GM21390 (cell line): Measurements from ENCODE around the gene ABCC12.
A peak's percentile ranks its signal among the peaks of the same experiment; 100 is the strongest.
"Not testable (repeated sequence)": the region's sequence is repeated elsewhere in the genome, so short reads cannot be mapped to it uniquely, and the experiment has no call there.

Experiments
- ATAC-seq: cut with Tn5 transposase; IDR thresholded peaks from one replicate; pipeline ENCODE4 v1.9.1; 2021; ENCODE audit not compliant: unreplicated experiment

Gene ABCC12

DNA sequence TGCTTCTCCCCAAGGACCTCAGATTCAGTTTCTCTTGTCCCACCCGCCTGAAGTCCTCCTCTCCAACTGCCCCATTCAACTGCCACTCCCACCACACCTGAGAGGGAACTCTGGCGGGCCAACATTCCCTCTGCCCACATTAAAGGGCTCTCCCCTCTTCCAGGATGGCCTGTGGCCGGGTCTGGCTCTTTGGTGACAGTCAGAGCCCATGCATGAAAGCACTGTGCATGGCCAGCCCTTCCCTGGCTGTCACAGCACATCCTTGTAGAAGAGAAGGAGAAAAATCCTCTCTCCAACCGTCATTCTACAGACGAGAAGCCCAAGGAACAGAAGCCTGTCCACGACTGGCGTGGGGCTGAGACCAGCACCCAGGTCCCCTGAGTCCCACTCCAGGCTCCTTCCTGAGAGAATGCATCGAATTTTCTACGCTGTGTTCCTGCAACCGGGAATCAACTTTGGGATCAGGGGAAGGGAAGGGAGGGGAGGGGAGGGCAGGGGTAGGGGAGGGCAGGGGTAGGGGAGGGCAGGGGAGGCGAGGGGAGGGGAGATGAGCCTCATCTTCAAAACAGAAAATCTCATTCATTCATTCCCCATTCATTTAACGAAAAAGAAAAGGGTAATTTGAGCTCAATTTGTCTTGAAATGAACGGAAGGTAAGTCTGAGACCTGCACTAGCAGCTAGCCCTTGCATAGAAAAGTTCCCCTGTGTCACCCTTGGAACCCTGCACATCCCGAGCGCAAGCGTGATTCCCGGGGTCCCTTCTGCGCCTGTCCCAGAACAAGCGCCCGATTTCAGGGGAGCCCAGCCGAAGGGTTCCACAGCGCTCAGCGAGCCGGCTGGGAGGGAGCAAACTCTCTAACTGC is at the start of gene ABCC12:
ABCC12 (minus strand) TSS at position 68 of the 864 bp plus-strand sequence. CDS start 9,569 bp downstream, outside the sequence.
- no peak for ATAC-seq

DNA sequence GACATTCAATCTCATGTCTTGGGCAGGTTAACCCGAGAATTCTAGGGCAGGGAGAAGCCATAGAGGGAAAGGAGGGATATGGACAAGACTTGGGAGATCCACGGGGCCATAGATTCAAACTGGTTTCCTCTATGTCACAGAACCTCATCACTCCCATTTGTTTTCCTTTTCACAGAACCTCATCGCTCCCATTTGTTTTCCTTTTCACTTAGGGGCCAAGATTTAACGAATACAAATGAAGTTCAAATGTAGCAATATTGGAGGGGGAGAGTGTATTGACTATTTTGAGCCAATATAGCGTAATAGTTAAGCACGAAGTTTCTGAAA is 49.0 kb upstream of the ABCC12 start:
- no peak for ATAC-seq

DNA sequence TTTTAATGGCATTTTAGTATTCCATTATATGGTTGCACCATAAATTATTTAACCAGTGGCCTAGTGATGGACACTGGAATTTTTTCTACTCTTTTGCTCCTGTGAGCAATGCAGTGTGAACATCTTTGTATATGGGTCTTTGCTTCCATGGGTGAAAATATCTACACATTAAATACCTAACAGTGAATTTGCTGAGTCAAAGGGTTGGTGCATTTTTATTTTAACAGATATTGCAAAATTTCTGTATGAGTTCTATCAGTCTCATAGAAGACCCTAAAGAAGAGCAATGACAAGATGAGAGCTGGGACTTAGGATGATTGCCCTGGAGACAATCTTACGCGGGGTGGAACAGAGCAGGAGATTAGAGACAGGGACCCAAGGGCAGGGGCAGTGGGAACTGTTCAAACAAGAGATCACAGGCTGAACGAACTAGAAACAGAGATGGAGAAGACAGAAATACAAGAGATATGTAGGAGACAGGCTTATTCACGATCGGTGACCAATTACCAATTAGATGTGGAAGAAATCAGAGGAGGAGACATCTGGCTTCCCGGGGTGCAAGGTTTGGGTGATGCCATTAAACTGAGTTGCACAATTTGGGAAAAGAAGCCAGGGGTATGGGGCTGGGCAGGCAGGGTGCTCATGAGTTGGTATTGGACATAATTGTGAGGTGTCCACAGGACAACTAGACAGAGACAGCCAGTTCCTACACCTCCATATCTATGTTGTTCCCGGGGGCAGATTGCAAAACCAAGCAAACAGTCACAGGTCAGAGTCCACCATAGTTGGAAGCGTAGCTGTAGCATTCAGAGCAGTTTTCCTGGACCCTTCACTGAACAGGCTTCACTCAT is 48.4 kb upstream of the ABCC12 start:
- ATAC-seq: no peak

DNA sequence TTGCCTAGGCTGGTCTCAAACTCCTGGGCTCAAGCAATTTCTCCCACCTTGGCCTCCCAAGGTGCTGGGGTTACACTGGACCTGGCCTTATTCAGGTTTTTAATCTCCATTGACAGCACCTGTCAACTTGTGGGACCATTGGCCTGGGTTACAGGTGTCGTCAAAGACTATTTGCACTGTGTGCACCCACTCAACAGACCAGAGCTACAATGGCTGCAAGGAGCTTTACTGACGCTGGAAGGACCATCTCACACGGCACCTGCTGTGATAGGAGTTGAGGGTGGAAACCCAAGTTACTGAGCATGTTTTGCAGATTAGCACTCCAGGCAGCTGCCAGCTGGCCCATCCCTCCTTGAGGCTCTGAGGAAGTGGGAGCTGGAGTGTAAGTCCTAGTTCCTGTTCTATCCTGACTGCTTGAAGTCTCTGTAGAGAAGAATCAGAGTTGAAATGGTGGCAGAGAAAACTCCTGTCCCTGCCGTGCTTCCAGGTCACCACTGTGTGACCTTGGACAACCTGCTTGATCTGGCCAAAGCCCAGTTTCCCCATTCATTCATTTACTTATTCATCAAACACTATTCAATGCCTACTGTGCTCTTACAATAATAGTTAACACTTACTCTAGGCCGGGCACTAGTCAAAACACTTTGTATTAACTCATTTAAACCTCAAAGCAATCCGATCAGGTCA is 45.9 kb upstream of the ABCC12 start:
- no peak for ATAC-seq

DNA sequence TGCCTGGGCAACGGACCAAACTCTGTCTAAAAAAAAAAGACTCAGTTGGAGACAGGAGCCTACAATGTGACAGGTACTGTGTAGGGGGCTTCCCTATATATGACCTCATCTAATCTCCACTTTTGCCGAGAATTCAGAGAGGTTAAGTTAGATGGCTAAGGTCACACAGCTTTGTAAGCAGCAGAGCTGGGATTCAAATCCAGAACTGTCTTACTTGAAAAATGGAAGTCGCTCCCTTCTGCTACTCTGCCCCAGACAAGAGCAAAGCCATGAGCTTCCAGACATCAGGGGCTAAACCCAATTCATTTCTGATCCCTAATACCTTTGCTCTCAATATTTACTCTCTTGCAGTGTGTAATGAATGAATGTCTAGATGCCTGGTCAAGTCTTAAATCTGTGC is 41.5 kb upstream of the ABCC12 start:
- ATAC-seq: no peak

DNA sequence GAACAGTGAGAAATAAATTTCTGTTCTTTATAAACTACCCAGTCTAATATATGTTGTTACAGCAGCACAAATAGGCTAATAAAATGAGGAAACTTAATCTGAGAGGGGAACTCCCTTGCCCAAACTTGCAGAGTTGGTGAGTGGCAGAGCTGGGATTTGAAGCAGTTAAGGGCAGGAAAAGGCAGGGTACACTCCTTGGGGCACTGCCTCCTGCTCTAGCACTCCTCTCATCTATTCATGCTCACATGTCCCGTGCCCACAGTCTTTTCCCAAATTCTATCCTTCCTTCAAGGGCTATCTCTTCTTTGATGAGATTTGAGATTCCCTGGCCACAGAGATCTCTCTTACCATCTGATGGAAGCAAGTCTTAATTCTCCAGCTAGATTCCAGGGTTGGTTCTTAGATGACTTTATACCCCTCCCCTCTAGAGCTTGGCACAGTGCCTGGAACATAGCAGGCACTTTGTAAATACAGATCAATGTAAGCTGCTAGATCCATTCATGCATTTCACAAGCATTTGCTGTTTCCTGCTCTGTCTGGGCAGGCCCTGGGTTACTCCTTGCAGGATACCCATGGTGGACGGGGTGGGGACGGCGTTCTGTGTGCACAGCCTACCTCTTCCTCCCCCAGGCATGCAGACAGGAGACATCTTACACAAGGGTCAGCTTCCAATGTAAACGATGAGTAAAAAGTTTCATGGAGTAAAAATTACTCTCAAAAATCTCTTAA is 39.2 kb upstream of the ABCC12 start:
- ATAC-seq: no peak

DNA sequence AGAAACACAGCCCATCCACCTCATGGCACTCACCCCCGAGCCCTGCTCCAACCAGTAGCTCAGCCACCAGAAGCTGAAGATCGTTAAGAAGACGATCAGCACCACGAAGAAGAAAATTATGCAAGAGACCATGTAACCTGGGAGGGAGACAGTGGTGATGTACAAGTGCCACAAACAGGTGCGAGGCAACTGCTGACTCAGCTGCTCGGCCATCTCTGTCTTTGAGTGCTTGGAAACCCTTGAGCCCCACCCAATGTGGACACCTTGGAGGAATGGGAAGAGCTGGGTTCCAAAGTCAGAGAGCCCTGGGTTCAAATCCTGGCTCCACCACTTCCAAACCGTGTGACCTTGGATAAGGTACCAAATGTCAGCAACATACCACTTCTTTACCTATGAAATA is 38.1 kb upstream of the ABCC12 start:
- no peak for ATAC-seq

DNA sequence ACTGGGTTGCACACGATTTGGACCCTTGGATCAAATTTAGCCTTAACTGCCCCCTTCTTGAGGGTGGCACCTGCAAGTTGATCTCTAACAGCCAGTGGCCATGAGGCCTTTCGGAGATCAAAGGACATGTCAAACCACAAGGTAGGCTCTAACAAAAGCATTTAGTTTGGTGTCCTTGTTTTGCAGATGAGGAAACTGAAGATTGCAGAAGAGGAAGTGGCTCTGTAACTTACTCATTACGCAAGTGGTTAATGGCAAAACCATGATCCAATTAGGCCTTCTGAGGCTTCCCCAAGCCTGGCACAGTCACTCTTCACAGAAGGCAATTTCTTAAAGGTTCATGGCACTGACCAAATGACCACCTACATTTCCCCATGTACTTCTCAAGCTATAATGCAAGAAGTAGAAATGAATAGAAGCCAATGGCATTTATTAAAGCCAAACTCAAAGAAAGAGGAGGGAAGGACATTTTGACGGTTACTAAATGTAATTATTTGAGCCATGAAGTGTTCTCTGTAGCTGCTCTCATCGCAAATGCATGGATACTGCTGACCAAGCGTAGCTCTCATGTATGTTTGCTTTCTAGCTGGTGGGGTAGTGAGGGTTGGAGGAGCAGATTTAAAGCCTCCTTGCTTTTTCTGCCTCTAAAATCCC is 32.8 kb upstream of the ABCC12 start:
- peak; percentile 91 for ATAC-seq

DNA sequence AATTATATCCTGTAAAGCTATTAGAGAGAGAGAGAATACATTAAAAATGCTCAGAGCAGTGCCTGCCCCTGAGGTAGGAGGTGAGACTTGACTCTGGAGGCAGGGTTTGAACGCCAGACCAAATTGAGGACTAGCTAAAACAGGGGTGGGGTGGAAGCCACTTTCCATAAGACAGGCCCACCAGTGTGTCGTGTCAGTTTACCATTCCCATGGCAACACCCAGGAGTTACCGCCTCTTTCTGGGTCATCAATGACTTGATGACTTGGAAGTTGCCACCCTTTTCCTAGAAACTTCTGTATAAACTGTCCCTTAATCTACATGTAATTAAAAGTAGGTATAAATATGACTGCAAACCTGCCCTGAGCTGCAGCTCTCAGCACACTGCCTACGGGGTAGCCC is 32.0 kb upstream of the ABCC12 start:
- no peak for ATAC-seq

DNA sequence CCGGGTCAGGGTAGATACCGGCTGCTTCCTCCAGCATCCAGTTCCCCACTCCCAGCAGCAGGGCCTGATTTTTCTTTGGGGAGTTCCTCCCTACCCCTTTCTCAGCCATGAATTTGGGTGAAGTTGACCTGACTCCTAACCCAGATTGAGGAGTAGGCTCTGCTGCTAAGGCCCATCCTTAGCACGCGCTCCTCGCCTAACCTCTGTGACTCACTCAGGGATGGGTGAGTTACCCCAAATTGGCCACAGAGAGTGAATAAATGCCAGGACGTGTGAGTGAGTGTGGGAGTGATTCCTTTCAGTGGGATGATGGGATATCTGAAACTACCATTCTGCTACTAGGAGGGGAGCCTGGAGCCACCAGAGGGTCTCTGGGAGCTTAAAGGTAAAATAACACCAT is 28.9 kb upstream of the ABCC12 start:
- ATAC-seq: no peak

DNA sequence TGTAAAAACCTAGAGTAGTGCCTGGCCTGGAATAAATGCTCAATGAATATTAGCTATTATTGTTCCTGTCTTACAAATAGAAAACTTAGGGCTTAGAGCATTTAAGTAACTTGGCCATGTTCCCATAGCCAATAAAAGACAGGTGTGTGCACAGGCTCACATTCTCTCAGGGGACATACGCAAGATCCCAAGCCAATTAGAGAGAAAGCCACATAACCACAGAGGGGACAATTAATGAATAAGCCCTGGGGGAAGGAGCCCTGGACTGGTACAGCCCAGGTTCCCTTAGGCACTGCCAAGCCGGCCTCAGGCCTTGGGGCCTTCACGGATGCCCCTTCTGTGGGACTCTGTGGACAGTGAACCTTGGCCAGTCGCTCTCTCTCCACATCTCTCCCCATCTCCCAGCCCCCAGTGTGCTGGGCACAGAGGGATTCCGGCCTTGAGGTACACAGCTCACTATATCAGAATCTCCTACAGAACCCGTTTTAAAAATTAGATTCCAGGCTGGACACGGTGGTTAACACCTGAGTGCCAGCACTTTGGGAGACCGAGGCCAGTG is 27.3 kb upstream of the ABCC12 start:
- ATAC-seq: no peak

DNA sequence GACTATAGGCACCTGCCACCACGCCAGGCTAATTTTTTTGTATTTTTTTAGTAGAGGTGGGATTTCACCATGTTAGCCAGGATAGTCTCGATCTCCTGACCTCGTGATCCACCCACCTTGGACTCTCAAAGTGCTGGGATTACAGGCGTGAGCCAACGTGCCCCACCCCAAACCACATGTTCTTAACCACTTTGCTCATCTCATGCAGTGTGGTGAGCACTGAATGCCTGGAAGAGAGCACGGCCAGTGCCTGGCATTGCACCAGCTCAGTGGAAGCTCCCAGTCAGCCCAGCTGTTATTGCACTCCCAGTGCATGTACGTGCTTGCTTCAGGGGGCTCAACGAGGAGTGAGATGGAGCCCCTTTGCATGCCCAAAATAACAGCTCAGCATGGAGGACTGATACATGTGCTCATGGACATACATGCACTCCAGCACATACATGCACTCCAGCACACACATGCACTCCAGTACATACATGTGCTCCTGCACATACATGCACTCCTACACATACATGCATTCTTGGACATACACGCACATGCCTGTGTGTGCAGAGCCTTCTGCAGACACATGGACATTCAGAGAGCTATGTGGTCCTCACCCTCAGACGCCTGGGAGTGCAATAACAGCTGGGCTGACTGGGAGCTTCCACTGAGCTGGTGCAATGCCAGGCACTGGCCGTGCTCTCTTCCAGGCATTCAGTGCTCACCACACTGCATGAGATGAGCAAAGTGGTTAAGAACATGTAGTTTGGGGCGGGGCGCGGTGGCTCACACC is 26.1 kb upstream of the ABCC12 start:
- not testable (repeated sequence) for ATAC-seq

DNA sequence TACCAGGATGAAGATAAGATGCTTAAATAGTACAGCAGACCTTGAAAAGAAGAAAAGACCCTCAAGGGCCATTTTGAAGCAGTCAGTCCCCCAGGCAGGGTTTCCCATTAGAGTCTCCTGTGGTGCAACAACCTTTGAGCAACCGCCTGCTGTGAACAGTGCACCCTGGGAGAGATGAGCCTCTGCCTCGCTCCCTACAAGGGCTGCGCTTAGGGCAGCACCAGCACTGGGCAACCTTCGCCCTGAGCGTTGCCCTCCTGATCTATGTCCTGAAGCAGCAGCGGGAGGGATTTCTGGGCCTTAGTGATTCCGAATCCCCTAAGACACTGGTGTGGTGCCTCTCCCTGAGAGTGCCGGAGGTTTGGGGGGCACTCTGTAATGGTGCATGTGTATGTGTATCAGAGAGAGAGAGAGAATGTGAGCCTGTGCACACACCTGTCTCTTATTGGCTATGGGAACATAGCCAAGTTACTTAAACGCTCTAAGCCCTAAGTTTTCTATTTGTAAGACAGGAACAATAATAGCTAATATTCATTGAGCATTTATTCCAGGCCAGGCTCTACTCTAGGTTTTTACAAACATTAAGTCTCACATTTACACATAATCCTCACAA is 25.2 kb upstream of the ABCC12 start:
- ATAC-seq: no peak

DNA sequence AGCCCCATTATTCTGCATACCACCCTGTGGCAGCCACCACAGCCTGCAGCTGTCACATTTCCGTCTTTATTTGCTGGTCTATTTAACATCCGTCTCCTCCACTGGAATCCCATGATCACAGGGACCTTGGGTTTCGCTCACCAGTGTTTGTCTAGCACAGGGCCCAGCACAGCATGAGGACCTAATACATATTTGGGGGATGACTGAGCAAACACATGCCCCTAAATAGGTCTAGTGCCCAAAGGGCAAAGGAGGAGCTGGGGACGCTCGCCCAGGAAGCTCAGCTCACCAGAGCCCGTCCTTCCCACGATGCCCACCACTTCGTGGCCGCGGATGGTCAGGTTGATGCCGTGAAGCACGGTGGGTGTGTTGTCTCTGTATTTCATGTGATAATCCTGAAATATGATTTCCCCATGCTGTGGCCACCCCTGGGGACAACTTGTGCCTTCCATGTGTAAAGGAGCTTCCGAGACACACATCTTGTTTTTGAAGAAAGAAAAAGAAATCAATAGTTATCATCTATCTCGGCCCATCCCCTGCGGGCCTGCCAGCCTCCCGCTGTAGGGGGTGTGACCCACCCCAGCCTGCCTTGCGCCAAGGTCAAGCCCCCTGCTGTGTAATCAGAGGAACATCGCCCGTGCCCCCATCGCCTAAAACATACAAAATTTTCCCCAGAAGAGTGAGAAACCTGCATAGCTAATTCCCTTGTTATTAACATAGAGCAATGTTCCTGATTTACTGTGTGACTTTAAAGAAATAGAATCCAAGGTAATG is 21.0 kb upstream of the ABCC12 start:
- no peak for ATAC-seq

DNA sequence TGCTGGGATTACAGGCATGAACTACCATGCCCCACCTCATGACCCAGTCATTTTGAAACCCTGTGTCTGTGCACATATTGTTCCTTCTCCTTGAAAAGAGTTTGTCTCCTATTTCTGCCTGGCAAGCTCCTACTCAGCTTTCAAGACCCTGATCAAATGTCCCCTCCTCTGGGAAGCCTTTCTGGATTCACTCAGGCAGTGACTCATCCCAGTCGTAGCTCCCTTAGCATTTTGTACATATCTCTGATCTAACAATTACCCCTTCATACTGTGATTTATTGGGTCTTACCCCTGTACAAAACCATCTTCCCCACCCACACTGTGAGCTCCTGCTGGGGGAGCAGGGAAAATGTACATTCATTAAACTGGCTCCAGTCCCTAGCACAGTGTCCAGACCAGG is 18.1 kb upstream of the ABCC12 start:
- ATAC-seq: no peak

DNA sequence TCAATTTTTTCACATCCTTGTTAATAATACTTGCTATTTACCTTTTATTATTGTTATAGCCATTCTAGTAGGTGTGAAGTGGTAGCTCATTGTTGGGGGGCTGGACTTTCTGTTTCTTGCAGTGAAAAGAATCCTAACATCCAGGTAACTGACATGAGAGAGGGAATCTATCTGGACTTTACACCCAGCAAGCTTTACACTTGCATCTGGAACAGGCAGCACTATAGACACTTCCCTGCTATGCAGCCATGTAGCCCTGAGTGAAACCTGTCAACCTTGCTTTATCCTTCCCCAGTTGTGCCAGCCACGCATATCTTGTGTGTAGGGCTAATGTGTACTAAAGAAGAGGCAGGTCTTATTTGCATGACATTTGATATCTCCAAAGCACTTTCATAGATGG is 16.9 kb upstream of the ABCC12 start:
- no peak for ATAC-seq

DNA sequence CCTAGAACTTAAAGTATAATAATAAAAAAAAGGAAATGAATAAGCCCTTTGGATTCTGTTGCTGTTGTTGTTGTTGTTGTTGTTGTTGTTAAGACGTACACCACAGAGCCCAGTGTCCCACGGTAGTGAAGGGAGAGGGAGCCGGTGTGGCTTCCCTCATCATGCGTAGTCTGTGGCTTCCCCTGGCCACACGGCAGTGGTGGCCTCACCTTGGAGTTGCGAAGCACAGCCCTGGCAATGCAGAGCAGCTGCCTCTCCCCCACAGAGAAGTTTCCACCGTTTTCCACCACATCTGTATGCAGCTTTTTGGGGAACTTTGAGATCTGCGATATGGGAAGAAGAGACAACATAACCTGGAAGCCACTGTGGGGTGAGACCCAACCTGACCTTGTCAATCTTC is 14.1 kb upstream of the ABCC12 start:
- no peak for ATAC-seq

DNA sequence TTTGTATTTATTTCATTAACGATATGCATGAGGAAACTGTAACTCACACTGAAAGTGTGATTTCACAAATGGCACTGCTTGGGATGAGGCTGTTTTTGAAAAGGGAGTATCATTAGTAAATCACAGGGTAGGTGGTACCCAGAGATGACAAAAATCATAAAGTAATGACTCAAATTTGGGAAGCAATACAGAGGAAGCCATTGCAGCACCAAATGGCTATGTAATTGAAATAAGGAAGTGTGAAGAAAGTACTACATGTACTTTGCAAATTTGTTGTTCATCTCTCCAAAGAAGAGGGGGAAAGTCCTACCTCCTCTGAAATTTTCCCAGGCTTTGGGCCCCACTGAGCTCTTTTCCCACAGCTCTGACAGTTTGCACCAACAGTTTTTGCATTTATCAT is 12.3 kb upstream of the ABCC12 start:
- ATAC-seq: no peak
